ENCODE data around the gene TMEM154.

The TMEM154 gene

DNA sequence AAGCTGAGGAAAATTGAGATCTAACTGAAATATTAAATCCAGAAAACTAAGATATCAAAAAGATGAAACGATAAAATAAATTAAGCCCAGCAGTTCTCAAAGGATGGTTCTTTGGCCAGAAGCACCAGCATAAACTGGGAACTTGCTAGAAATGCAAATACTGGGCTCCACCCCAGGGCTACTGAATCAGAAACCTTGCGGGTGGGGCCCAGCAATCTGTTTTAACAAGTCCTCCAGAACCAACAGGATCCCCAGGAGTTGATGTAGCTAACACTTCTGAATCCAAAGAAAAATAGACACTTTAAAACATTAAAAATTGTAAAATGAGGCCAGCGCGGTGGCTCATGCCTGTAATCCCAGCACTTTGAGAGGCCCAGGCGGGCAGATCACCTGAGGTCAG, 14.1 kb upstream of the TMEM154 start:
- no peak for DNase-seq

DNA sequence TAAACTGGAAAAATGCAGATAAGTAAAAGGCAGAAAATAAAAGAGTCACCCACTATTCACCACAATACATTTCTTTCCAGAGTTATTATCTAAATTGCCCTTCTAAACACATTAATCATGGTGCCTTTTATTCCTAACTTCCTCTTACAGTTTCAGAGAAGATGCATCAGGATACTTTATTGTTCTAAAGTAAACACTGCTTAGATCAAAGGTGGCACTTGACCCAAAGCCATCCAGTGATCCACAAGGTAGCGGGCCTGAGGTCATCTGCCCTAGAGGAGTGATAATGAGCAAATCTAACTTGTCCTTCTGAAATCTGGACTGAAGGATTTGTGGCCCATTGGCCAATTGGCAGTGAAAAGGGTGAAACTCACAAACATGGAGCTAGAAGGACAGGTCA, 12.0 kb upstream of the TMEM154 start:
- DNase-seq = no peak

DNA sequence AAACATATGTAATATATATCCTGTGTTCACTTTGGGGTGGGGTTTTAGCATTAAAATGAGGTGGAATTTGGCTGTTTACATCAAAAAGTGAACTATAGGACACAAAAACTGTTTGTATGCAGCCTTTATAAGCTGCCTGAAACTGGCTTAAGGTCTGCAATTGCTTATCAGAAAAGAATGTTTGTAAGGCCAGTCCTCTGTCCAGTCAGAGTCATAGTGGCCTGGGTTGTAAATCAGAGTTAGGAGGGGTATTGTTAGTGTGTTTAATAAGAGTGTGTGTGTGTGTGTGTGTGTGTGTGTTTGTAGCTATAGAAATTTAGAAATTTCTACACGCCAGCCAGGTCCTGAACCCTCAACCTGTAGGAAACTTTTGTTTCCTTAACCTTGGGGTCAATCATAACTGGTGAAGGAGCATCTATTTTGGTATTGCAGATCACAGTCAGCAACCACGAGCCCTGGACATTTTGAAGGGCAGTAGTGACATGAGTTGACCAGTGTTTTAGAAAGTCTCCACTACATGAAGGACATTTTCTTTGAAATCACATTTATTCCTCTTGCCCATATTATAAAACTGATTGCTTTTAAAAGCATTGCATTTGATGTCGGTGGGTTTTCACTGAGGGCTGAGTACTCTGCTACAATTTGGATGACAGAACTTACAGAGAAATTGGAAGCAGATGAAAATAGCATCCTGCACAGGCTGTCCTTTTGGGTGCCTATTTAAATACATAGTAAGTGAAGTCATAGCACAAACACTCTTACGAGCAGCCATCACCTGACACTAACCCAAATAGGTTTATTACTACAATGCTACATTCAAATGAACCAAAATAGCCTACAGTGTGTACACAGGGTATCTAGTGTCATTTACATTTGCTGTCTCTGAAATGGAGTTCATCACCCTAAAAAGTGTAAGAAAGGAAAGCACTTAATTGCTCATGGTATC, 11.2 kb upstream of the TMEM154 start:
- no peak for DNase-seq

DNA sequence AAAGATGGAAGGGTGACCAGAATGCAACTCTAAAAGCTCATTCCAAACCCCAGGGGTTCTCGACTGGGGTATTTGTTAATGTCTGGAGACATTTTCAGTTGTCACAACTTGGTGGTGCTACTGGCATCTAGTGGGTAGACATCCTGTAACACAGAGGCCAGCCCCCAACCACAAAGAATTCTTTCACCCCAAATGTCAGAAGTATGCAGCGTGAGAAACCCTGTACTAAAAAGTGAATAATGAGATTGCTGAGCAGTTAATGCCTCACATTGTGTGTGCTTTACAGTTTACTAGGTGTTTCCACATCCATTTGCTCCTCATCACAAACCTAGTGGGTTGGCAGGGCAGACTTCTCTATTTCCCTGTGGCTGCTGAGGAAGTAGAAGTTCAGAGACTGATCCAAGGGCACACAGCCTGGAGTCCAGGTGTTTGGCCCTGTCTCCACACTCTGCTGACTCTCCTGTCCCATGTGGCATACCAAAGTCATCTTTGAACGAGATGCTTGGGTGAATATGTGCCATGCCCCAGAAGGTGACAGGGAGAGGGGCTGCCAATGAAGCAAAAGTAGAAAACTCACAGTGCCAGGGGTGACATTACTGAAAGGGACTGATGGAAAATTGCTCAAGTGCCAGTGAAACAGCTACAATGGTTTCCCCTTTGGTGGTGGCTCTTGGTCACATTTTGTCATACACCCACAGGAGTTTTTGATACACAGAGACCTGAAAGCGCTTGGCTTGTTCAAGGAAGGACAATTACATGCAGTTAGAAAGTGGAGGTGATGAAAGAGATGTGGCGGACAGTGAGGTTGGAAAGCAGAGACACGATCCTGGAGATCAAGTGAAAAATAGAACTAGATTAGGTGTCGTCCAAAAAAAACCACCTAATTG, 10.1 kb upstream of the TMEM154 start:
- DNase-seq = no peak

DNA sequence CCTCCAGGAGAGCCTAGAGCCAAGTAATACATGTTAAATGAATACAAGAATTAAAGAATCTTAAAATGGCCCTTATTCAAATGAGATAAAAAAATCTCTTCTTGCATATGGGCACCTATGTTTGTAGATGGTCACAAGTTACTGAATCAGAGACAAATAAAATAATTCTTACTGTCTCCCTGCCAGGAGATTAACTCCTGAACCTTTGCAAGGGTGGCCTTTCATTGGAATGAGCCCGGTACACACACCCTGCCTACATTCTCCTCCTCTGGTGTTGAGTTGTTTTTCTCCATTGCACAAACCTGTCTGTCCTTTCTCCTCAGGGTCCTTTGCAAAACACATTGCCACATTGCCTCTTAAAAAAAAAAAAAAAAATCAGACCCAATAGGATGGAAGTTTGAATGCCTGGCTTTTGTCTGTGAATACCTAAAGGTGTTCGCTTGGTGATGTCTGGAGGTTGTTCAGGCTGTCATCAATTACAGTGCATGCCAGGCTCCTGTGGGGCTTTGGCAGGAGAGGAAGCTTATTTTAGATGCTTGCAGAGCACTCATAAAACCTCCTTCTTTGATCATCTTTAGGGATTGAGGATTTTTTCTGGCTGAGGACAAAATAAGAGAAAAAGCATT, 8.3 kb upstream of the TMEM154 start:
- no peak for DNase-seq

DNA sequence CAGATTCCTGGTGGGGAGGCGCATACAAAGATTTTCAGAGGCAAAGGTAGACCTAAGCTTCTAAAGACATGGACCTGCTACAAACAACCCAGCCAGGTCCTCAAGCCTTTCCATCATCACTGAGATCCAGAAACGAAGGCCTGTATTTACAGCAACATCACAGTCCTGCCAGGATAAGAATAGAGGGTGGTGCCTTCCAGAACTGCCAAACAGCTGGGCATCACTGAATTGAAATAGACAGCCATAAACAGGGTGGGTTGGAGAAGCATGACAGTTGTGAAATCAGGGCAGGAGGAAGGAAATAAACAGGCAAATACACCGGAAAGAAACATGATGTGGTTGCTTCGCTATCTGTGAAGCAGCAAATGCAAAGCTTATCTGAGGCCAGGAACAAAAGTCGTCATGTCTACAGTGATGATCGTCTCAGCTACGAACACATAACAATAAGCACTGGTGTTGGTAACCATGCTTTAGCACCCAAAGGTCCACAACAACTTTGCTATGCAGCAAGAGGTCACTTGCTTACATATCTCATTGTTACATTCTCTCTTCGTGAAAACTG, 6.7 kb upstream of the TMEM154 start:
- no peak for DNase-seq

DNA sequence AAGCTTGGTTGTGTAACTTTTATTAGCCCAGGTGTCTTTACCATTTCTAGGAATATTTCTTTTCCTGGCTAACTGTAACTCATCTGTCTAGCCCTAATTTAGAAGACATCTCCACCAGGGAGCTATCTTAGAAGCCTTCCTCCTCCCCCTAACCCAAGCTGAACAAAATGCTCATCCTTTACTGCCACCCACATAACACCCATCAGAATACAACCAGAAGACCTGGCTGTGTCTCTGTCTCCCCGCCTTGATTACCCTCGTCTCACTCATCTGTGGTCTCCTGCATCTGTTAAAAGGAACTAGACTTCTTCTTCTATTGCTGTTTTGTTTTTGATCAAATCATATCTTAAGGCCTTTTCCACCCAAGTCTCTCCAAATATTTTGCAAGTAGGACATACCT, 4.8 kb upstream of the TMEM154 start:
- DNase-seq = no peak

DNA sequence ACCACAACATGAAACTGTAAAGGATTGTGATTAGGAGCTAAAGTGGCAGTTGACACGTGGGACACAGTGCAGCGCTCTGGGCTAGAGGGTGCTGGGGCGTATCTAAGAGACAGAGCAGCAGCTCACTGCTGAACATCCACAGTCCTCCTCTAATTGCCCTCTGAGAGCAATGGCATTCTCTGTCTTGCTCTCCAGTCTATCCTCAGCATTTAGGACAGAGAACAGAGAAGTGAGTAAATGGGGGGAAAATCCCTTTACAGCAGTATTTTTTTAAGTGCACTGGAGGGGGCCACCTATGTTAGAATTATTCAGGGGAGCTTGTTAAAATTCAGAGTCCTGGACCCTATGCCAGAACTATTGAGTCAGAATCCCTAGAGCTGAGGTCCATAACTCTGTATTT, 4.2 kb upstream of the TMEM154 start:
- no peak for DNase-seq

DNA sequence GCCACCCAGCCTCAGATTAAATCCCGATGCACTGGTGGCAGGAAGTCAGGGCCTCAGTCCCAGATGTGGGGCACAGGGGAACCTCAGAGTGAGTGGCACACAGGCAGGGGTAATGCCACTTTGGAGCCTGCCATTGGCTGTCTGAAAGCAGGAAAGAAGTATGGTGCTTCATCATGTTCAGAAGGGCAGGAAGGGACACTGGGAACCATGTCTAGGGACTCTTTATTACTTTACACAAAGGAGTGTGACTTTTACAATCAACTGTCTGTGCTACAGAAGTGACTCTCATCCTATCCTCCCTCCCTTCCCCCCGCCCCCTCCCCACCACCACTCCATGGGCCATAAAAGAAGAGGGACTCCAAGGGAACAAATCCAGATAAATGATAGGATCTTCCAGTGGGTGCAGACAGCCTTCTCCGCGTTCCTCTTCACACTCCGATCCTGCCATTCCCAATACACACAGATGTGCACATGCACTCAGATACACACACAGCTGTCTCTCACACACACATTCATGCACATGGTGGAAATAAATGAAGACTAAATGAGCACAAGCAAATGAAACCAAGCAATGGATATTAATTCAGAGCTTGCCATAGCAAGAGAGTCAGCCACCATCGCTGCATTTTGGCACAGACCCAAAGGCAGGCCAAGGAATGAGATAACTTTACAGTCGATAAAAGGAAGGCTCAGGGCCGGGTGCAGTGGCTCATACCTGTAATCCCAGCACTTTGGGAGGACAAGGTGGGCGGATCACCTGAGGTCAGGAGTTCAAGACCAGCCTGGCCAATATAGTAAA, 2.5 kb upstream of the TMEM154 start:
- no peak for DNase-seq

DNA sequence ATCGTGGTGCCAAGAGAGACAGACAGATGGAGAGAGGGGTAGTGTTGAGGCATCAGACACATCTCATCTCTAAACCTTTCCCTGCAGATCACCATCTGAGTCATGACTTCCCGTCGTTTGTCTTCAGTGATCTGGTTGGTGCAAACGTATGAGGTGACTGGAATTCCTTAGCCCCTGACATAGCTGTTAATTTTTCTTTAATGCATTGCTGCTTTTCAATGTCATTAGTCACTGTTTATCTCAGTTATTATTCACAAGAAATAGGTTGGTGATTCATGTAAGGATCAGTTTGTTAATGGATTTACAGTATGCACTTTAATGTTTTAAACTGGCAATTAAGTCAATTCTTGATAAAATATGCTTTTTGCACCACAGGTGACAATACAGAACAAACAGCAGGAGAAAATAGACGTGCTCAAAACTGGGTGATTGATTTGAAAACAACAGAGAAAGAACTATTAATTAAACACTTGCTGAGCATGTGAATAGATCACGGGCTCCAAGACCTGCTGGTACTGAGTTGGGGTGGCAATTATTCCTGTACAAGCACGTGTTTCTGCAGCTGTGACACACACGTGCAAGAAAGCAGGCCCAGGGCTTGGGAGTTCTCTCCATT, 1.3 kb upstream of the TMEM154 start:
- DNase-seq = no peak

DNA sequence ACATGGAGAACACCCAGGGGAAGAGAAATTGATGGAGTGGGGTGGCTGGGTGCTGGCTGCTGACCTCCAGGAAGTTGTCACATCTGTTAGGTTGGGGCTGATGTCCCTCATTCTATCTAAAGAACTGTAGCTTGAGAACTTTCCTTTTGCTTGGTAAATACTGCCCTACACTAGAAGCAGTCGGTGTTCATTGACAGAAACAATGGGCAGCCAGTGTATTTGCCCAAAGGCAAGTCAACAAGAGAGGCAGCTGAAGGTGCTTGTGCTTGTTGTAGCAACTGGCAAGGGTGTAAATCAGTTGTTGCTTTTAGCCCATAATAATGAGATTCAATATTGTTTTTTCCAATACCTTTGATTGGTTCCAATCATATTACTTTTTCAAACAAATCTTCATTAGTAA, 956 bp downstream of the TMEM154 start:
- DNase-seq = no peak

DNA sequence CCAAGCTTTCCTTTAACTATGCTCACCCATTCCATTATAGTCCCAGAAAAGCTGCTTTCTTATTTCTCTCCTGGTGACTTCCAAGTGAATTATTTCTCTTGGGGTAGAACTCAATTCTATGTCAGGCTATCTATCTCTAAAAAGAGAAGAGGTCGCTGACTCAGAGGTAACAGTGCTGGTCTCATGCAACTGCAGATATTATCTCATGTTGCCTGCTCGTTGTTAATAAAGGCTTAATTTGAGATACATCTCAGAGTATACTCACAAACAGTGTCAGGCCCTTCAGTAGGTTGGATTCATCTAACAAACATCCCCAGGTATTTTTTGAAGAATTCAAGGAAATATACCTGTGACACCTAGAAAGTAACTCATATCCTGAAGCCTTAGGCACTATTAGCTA, 2.7 kb downstream of the TMEM154 start:
- no peak for DNase-seq

DNA sequence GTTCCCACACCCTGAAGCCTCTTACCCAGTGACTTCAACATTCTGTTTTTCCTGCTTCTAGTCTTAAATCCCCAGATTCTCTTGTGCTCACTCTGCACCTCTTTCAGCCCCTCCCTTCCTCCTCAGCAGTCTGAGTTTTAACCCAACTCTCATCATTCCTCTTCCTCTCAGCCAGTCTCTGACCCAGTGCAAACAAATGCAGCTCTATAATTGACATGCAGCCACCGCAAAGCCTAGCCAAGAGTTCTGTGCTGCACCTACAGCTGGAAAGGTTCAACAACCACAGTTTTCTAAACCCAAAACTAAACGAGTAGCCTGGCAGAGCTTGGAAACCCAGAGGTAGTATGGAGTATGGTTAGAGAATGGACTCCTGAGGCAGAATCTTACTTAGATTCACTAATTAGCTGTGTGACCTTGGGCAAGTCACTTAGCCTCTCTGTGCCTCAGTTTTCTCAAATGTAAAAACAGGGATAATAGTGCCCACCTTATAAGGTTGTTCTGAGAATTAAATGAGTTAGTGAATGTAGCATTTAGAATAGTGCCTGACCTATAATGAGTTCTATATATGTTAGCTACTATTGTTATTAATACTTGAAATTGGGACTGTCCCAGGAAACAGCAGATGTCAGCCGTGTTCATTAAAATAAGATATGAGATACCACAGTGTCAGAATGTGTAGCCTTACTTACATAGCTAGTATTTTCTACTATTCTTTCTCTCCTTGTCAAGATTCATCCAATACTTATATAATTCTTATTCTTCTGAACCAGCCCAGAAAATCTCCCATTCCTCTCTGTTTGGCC, 3.5 kb downstream of the TMEM154 start:
- no peak for DNase-seq

DNA sequence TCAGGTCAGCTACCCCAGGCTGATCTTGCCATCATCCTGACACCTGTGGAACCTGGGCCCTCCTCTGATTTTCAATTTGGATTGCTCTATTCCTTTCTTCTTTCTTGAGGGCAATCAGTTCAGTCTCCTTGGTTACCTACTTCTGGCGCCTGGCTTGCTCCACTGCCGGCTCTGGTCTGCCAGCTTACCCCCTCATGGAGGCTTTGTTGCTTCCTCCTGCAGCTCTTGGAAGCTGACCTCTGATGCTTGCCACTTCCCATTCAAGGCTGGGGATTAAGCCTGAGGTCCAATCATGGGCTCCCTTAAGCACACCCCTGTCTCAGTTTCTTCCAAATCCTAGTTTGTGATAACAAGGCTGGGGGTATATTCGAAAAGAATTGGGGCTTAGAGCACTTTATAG, 5.4 kb downstream of the TMEM154 start:
- DNase-seq = no peak

DNA sequence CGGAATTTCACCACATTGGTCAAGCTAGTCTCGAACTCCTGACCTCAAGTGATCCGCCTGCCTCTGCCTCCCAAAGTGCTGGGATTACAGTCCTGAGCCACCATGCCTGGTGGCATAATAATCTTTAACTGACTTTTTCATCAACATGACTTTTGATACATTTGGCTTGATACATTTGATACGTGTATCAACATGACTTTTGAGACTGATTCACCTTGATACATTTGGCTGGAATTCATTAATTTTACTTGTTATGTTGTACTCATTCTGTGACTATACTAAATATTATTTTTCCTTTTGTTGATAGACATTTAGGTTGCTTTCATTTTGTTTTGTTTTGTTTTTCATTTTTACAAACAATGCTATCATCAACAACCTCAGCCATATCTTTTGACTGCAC, 6.3 kb downstream of the TMEM154 start:
- DNase-seq = no peak

DNA sequence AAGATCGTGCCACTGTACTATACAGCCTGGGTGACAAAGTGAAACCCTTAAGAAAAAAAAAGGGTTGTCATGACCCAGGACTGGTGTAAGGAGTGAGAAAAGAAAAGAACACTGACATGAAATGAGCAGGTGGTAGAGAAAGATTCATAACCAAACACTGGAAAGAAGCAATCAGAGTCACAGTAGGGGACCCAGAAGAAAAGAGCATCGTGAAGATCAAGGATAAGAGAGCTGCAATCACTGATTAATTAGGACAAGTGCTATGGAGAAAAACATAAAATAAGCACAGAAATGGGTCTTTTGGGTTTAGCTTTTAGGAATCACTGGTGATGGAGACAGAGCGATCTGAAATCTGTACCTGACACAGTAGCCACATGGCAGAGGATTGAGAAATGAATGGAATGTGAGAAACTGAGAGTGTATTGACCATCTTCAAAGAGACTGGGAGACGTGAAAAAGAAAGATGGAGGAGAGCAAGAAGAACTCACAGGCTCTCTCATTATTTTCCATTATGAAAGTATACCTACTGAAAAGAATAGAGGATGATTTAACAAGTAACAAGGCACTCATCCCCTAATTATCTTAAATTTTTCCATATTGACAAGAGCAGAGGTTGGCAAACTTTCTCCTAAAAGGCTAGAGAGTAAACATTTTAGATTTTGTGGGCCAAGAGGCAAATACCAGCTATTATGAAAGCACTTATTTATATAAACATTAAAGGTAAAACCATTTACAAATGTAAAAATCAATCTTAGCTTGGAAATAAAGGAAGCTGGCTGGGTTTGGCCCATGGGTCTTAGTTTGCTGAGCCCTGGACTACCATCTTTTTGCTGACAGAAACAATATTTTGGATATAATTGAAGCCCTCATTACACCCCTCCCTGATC, 7.3 kb downstream of the TMEM154 start:
- no peak for DNase-seq

DNA sequence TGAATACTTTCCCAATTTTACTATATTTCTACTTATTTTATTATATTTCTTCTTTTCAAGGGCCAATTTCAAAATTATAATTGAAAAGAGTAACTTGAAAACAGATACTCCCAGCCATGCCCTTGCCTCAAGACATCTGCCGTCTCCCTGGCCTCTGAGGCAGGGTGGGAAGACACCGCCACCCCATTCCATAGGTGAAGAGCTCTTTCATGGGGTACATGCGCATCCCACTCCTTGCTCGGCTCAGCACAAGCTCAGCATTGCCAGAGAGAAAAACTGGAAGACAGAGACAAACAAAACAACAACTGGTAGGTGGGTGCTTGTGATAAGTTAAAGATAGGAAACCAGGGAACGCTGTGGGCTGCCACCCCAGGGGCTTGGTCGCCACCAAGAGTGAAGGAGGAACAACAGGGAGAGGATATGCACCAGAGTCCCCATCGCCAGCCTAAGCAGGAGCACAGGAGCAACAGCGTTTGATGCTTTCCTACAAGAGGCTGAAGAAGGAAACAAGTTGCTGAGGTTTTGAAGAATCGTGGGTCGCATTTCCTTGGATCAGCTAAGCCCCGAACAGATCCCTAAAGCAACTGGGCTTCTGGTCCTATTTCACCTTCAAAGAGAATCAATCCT, 11.3 kb downstream of the TMEM154 start:
- DNase-seq = no peak

DNA sequence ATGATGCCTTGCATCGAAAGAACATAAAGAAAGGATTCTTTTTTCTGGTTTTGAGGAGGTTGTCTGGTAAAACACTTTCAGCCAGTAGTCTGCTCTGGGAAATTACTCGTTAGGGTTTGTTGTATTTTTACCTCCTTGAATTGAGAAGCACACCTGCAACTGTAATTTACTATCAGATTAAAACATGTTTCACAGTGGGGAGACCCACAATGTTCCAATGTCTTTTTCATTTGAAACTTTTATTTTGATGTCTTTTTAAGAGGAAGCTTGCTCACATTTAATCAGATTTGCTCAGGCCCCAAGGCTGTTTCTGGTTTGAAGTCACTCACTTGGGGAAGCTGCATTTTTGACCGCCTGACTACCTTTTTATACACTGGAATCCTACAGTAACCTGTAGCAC, 12.0 kb downstream of the TMEM154 start:
- DNase-seq = no peak

DNA sequence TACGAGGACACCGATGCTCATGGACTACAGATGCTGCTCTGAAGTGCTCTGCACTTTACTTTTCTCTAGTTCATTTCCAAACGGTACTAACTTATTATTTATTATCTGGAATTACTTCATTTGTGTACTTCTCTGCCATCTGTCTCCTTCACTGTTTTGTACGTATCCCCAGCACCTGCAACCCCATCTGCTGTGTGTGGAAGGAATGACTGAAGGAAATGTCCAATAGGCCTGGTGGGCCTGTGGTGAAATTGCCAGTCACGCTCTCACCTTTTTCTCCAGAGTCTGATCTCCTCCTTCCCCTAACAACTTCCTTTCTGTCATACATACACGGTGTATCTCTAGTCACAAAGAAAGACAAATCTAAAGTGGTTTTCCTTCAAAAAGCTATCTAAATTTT, 12.9 kb downstream of the TMEM154 start:
- no peak for DNase-seq

Data from CD4-positive, alpha-beta T cell treated with Interleukin-12 subunit alpha and Interleukin-12 subunit beta, for 1 hour (primary cell).